HG02840 (cell line): ENCODE results near the gene PRKN.

ENCODE experiments used
- ATAC-seq: cut with Tn5 transposase; IDR thresholded peaks from one replicate; pipeline ENCODE4 v1.9.1; 2021; ENCODE audit warnings: mild to moderate bottlenecking, moderate library complexity, moderate number of reproducible peaks; ENCODE audit not compliant: unreplicated experiment, low FRiP score

PRKN gene

DNA sequence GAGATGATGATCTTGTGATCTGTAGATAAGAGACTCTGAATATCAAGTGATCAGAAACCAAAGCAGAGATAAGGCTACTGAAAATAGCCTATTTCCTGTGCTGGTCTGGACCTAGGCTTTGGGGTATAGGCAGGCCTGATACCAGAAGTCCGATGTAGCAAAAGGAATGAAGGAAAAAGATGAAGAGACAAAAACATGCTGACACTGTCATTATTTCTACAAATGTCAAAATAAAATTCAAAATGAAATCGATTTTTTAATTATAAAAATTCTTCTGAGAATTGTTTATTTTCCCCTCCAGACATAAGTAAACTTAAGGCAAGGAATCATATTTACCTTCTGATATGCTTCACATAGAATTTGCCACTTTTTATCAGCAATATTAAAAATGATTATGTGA is 252.8 kb downstream of the PRKN start:
- ATAC-seq: no peak

- no peak for ATAC-seq
Observed at GRCh38 chr6:162471842-162472241, 255.7 kb downstream of the PRKN start.

- ATAC-seq: no peak
Observed at GRCh38 chr6:162468326-162468725, 259.2 kb downstream of the PRKN start.

- no peak for ATAC-seq
Observed at GRCh38 chr6:162467679-162468078, 259.9 kb downstream of the PRKN start.

GRCh38 chr6:162463576-162463975 is 264.0 kb downstream of the PRKN start:
- no peak for ATAC-seq

DNA sequence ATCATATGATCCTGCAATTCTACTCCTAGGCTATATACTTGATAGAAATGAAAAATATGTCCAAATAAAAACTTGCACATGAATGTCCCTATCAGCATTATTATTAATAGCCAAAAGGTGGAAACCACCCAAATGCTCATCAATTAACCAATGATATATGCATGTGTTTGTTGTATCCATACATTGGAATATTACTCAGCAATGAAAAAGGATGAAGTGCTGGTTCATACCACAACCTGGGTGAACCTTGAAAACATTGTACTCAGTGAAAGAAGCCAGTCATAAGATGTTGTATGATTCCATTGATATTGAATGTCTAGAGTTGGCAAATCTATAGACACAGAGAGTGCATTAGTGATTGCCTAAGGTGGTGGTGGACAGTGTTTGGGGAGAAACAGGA is 267.6 kb downstream of the PRKN start:
- no peak for ATAC-seq

GRCh38 chr6:162450358-162450757 is 277.2 kb downstream of the PRKN start:
- no peak for ATAC-seq

GRCh38 chr6:162448294-162448693 is 279.3 kb downstream of the PRKN start:
- ATAC-seq: no peak

- ATAC-seq: no peak
Observed at GRCh38 chr6:162443101-162443500, 284.5 kb downstream of the PRKN start.

DNA sequence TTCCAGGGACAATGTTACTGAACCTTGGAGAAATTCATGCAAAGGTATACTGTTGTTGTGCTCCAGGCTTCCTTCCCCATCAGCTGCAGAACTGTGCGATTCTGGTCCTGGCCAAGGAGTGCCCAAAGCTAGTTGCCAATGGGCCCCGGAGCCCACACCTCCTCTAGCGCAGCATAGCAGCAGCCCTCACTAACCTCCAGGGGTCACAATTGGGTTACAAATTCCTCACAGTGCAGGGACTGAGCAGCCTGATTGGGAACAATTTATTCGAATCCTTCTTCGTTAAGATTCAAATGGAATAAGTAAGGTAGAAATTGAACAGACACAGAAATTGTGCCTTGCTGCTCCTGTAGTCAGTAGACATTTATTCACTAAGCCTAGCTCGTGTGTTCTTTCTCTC is 284.9 kb downstream of the PRKN start:
- ATAC-seq: no peak

DNA sequence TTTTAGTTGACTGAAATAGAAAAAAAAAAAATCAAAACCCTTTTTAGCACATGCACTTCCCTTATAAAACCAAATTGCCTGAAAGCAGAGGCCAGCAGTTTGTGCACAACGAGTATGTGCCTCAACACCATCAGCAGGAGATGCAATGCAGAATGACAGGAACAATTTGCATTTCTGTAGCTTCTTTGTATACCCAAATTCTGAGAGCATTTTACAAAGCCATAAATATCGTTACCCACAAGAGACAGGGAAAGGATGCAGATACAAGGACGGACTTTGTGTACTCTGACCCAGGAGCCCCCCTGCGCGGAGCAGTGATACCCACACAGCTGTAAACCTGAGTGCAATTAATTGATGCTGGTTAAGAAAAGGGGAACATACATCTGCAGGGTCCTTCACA is 285.6 kb downstream of the PRKN start:
- ATAC-seq: no peak

- ATAC-seq: no peak
Observed at GRCh38 chr6:162438980-162439379, 288.6 kb downstream of the PRKN start.

GRCh38 chr6:162435071-162435470 is 292.5 kb downstream of the PRKN start:
- ATAC-seq: no peak

GRCh38 chr6:162421004-162421403 is 306.6 kb downstream of the PRKN start:
- ATAC-seq: no peak

DNA sequence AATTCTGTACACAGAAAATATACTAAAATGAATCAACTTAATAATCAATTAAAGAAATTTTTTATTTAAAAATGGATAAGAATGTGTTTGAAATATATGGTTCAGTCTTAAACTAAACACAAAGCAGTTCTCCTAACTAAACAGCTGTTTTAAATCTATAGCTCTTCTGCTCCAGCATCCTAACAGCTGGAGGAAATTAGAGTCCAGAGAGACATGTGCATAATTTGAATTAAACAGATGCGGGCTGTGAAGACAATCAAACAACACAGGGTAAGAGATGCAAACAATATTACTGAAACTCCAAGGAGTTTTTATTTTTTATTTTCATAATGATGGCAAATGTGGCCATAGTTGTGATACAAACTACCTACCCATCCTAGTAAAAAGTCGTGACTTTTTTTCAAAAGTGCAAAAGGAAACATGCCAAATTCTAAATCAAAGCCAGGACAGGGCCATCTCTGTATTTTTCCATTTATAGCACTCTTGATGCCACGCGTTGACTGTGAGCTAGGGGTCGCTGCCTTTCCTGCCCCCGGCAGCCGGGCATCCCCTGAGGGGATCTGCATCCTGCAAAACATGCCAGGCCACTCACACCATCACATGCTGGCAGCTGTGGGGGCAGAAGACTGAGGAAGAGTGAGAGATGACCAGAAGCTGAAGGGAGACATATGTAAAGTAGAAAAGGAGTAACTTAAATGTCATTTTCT is 310.6 kb downstream of the PRKN start:
- ATAC-seq: no peak

DNA sequence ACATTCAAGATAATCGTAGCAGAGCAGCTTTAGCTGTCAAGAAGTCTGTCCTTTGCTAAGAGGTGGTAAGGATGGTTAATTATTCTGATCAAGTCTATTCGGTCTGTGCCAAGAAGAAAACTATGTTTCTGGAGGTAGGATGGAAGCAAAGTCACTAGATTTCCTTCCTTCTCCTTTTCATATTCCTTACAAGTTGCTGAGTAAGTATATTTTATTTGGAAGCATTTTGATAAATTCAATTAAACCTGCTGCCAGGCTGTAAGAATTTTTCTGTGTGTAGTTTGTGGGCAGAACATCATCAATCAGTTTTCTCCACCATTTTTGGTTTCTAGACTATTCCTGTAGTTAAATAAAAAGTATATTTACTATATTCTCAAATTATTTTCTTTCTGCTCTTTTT is 311.3 kb downstream of the PRKN start:
- ATAC-seq: no peak

GRCh38 chr6:162409741-162410691 is 317.6 kb downstream of the PRKN start:
- no peak for ATAC-seq

DNA sequence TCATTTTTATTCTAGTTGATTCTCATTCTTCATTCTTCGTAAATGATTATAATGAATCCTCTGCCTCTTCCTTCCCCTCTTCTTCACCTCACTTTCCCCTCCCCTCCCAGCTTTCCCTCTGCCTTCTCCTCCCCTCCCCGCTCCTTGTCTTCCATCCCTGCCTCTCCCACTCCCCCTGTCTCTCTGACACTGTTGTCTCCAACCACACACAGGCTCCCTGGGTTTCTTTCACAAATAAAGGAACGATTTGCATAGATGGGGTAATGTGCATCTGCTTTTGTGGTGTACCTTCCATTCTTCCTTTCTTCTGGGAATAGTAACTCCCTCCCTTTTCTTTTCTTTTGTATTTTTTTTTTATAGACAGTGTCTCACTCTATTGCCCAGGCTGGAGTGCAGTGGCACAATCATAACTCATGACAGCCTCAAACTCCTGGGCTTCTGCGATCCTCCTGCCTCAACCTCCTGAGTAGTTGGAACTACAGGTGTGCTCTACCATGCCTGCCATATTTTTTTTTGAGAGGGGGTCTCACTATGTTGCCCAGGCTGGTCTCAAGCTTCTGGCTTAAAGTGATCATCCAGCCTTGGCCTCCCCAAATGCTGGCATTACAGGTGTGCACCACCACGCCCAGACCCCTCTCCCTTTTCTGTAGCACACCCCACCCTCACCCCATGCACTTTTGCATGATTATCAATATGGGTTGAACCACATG is 318.6 kb downstream of the PRKN start:
- ATAC-seq: no peak

DNA sequence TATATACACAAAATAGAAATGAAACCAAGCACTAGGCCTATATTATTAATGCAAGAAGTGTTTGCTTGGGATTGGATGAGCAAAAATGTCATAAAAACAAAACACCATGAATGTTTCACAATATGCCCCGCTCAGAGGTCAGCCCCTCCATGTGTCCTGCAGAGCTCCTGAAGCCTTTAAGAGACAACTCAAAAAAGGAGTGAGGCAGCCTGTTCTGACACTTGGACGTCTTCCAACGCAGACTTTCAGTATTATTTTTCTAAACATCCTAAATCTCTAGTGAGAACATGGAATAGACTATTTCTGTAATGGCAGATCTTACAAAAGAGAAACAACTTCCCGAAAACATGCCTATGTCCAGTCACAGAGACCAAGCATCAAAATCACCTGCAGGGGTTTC is 322.6 kb downstream of the PRKN start:
- ATAC-seq: no peak

DNA sequence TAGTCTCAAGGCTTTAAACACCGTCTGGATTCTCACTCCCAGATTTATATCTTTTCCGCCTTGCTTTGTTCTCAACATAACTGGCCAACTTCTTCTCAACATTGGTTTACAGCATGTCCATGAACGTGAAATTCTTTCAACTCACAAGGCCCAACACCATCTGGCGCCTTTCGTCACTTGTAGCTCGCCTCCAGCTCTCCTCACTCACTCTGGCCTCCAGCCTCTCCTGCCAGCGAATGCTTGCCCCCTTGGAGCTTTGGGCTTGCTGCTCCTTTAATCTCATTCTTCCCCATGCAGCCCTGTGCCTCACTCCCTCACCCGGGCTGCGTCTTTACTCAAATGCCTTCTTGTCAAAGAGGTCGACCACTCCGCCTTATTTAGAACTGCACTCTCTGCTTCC is 324.5 kb downstream of the PRKN start:
- no peak for ATAC-seq

GRCh38 chr6:162395181-162395580 is 332.4 kb downstream of the PRKN start:
- ATAC-seq: no peak
